Adrenal gland (tissue), 12 donors: ENCODE results near the gene S100A5. TPM values are rescaled to one million over a fixed set of nuclear protein-coding genes. Genes with fewer than 3 reads are reported as not detected.

ENCODE experiments used
- DNase-seq, 7 donors: peaks; one replicate each; pipeline ENCODE4 v3.0.0-alpha.2; 2019 to 2020
- H3K27ac ChIP-seq, 5 donors: fragments of 200-600 bp; sonication (generic) in 4 of 5; 1 replicate in 3 of 5; 2 replicates in 2 of 5; pipeline versions ENCODE4 v1.5.1 to v1.8.0; 2016 to 2020; ENCODE audit warnings: mild to moderate bottlenecking in 1 of 5
- H3K27me3 ChIP-seq: fragments of 200-600 bp; 2 replicates; pipeline ENCODE4 v1.8.0; 2021
- H3K36me3 ChIP-seq, 2 donors: fragments of 200-600 bp; replicated peaks in 1 of 2; 1 replicate in 1 of 2; 2 replicates in 1 of 2; pipeline versions ENCODE4 v1.5.1 to v1.8.0; 2018 to 2022
- H3K4me1 ChIP-seq, 2 donors: fragments of 200-600 bp; replicated peaks in 1 of 2; 1 replicate in 1 of 2; 2 replicates in 1 of 2; pipeline versions ENCODE4 v1.5.1 to v1.8.0; 2018 to 2021
- H3K4me3 ChIP-seq, 4 donors: fragments of 200-600 bp; sonication (generic) in 3 of 4; one replicate each; pipeline ENCODE4 v1.5.1; 2016 to 2018
- H3K9me3 ChIP-seq, 3 donors: fragments of 200-600 bp; sonication (generic) in 1 of 3; replicated peaks in 1 of 3; 1 replicate in 2 of 3; 2 replicates in 1 of 3; pipeline versions ENCODE4 v1.5.1 to v1.8.0; 2016 to 2021
- POLR2A ChIP-seq, 2 donors: fragments of 450-650 bp; IDR thresholded peaks; one replicate each; pipeline ENCODE4 v1.6.1; 2017; ENCODE audit warnings: antibody characterized with exemption in 2 of 2, mild to moderate bottlenecking in 2 of 2, moderate library complexity in 1 of 2
- WGBS, 4 donors: extraction: QIAGEN DNeasy Blood & Tissue Kit in 2 of 4; methylation state at CpG; one replicate each; pipeline versions ENCODE4 v1.1.5 to v1.1.7; 2013 to 2017; 5-methylcytosine and 5-hydroxymethylcytosine counted together
- intact Hi-C, 2 donors: fragments of 100-400 bp; cut with DNase I; formaldehyde crosslinking; loops; one replicate each; pipeline versions ENCODE4 v1.14.1 to v1.15.0; 2022 to 2023
- polyA plus RNA-seq, 3 donors: library from polyadenylated mRNA; stranded (reverse); fragments of 200-250 nt in 2 of 3; fragments of 350-450 nt in 1 of 3; fragmentation: Illumina TruSeq in 1 of 3; extraction: RNeasy Lipid Tissue Mini Kit (QIAGEN cat#74804) in 1 of 3; gene quantifications; one replicate each; pipeline ENCODE4 v1.2.3, GENCODE V29; 2013 to 2014
- total RNA-seq, 9 donors: library from RNA; depleted of rRNA in 4 of 9; stranded (reverse); fragments of >200 nt in 4 of 9; fragments of 120-200 nt in 1 of 9; fragmentation: NEBNext Ultra II Directional in 1 of 9; extraction: Animal tissue kit (Norgen Biotek cat#: 25700) in 1 of 9; gene quantifications; one replicate each; pipeline versions ENCODE4 v1.1.0 to v1.2.4, GENCODE V29; 2013 to 2023
- TF ChIP-seq, protein P1 (sequence below), 6 experiments: fragments of 450-650 bp in 4 of 6; fragments of 200-600 bp in 2 of 6; sonication (generic) in 1 of 6; IDR thresholded peaks; 1 replicate in 5 of 6; 2 replicates in 1 of 6; pipeline versions ENCODE4 v1.5.1 to v1.8.0; 2016 to 2021; ENCODE audit warnings: antibody characterized with exemption in 6 of 6, mild to moderate bottlenecking in 2 of 6, moderate library complexity in 1 of 6
- donor health status: healthy with polysubstance abuse.
- donor health status: Bipolar disorder and iron deficiency.
- donor health status: DM: yes; HTN: yes; CAD: no.
- donor health status: DM: no; HTN: no; CAD: no.
- donor health status: DM: no; HTN: no; CAD: no.
- donor health status: DM: yes; HTN: yes; CAD: no.

S100A5 gene
- total and polyA plus RNA-seq, 12 donors = 0.17 TPM; not detected in 11

DNA sequence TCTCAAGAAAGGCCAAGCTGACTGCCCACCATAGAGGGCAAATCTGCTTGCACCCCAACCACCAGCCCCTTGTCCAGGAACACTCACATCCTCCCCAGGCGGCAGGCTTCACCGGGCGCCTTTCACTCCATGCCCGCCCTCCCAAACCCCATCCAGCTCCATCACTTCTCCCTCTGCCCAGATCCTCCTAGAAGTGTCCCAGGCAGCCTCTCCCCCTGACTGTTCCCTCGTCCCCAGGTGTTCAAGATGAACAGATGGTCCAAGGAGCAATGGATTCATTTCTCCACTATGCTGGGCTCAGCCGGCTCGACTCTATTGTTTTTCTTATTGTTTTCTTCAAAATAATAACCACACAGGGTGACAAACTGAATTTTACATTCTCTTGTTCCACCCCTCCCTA, 27.1 kb downstream of the S100A5 start:
- no peaks in the 10 kb centered on the region for H3K9me3 ChIP-seq
- peak in 1 of 7 donors; percentile 41 for DNase-seq
- H3K27ac ChIP-seq = no peak overlapping the region
- no peaks in the 10 kb centered on the region for H3K4me1 ChIP-seq
- TF ChIP-seq, protein P1, sequence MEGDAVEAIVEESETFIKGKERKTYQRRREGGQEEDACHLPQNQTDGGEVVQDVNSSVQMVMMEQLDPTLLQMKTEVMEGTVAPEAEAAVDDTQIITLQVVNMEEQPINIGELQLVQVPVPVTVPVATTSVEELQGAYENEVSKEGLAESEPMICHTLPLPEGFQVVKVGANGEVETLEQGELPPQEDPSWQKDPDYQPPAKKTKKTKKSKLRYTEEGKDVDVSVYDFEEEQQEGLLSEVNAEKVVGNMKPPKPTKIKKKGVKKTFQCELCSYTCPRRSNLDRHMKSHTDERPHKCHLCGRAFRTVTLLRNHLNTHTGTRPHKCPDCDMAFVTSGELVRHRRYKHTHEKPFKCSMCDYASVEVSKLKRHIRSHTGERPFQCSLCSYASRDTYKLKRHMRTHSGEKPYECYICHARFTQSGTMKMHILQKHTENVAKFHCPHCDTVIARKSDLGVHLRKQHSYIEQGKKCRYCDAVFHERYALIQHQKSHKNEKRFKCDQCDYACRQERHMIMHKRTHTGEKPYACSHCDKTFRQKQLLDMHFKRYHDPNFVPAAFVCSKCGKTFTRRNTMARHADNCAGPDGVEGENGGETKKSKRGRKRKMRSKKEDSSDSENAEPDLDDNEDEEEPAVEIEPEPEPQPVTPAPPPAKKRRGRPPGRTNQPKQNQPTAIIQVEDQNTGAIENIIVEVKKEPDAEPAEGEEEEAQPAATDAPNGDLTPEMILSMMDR (IDR thresholded peaks at IDR 0.05) = no peak
- no peak for TF ChIP-seq POLR2A (IDR thresholded peaks at IDR 0.05)
- H3K36me3 ChIP-seq = no peaks in the 10 kb centered on the region
- H3K27me3 ChIP-seq = no peaks in the 10 kb centered on the region
- WGBS, 4 donors = 92 to 96% (median 92%) methylated on average over 7 of the region's 7 CpGs
- H3K4me3 ChIP-seq = no peak overlapping the region
- intact Hi-C loops = loop anchor here (5.0 to 10.0 kb wide), 3 partner anchors 39 to 251 kb away; partner anchors contain the start of gene S100A2 (in 1 of the 2)

- TF ChIP-seq, protein P1 (IDR thresholded peaks at IDR 0.05) = no peak
- TF ChIP-seq POLR2A (IDR thresholded peaks at IDR 0.05) = no peak
- intact Hi-C loops = loop anchor here (5.0 to 10.0 kb wide), 3 partner anchors 39 to 252 kb away; partner anchors contain the start of gene S100A2 (in 1 of the 2)
Observed at GRCh38 chr1:153513023-153513422, 27.7 kb downstream of the S100A5 start.

GRCh38 chr1:153510984-153511410, 29.7 kb downstream of the S100A5 start:
- intact Hi-C loops = loop anchor here (5.0 to 10.0 kb wide), 3 partner anchors 41 to 254 kb away; partner anchors contain the start of gene S100A2 (in 1 of the 2)
- H3K27ac ChIP-seq = peak overlapping the region in 1 of 5 donors; percentile 8
- TF ChIP-seq POLR2A (IDR thresholded peaks at IDR 0.05) = no peak
- TF ChIP-seq, protein P1 (IDR thresholded peaks at IDR 0.05) = peak; percentile 76 to 96 (median 93)
- peaks cover 15 to 18% of the 10 kb centered on the region in 2 donors for H3K4me1 ChIP-seq
- no peaks in the 10 kb centered on the region for H3K9me3 ChIP-seq
- 0 to 1% (median 0%) methylated on average over 1 to 7 of the region's 7 CpGs for WGBS, 4 donors
- DNase-seq = peak; percentile 81 to 90 (median 86)
- no peaks in the 10 kb centered on the region for H3K27me3 ChIP-seq
- H3K36me3 ChIP-seq = no peaks in the 10 kb centered on the region
- no peak overlapping the region for H3K4me3 ChIP-seq

More at GRCh38 chr1:153513023-153513422, 27.7 kb downstream of the S100A5 start:
- Histone ChIP-seq H3K9me3 (no peaks in the 10 kb centered on the region), H3K27ac (no peak overlapping the region), H3K4me3 (no peak overlapping the region), H3K27me3 (no peaks in the 10 kb centered on the region), H3K4me1 (no peaks in the 10 kb centered on the region), H3K36me3 (no peaks in the 10 kb centered on the region)
- DNase-seq = peak in 1 of 7 donors; percentile 49
- WGBS, 4 donors = 57 to 75% (median 65%) methylated on average over 3 of the region's 3 CpGs

DNA sequence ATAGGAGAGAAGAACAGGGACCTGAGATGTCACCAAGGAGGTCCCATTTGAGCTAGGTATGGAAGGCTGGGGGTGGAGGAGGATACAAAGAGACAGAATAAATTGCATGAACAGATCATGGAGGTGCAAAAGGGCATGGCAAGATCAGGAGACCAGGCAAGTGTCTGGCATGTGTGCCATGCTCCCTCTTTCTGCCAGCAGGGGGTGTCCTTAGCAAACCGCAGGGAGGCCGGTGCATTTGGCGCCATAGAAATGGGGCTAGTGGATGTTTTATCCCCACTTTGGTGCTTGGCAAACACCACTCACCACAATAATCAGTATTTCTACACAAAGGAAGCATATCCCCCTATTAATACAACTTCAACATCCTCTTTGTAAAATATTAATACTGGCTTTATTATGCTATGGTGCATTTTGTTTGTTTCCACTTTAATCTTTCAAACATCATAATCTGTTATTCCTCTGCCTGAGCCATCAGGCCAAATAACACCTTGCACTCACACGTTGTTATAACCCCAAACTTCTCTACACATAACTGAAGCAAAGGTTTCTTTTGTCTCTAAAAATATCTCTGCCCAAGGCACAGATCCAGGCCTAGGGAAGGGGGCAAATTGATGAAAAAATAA, 30.9 kb downstream of the S100A5 start:
- 65 to 78% (median 71%) methylated on average over 4 of the region's 4 CpGs for WGBS, 4 donors
- DNase-seq = peak in 5 of 7 donors; percentile 50 to 73 (median 51)
- H3K4me1 ChIP-seq = peaks cover 15 to 21% of the 10 kb centered on the region in 2 donors
- H3K27me3 ChIP-seq = no peaks in the 10 kb centered on the region
- no peaks in the 10 kb centered on the region for H3K36me3 ChIP-seq
- no peak overlapping the region for H3K4me3 ChIP-seq
- H3K27ac ChIP-seq = no peak overlapping the region
- intact Hi-C loops = loop anchor here (2.0 to 10.0 kb wide), 4 partner anchors 42 to 255 kb away; partner anchors contain the start of gene S100A2 (in 1 of the 2)
- no peaks in the 10 kb centered on the region for H3K9me3 ChIP-seq
- TF ChIP-seq POLR2A (IDR thresholded peaks at IDR 0.05) = no peak
- TF ChIP-seq, protein P1 (IDR thresholded peaks at IDR 0.05) = peak; percentile 32 to 55 (median 49)
